Activated T-cell treated with anti-CD3 and anti-CD28 coated beads for 4 hours (primary cell): ENCODE measurements around the gene ANKRD16.
"Not testable (repeated sequence)": the region's sequence is repeated elsewhere in the genome, so short reads cannot be mapped to it uniquely, and the experiment has no call there.

Experiments
- DNase-seq: peaks from one replicate; pipeline ENCODE4 v3.0.0-alpha.2; 2020

The ANKRD16 gene

GRCh38 chr10:5871596-5871995 lies 18.1 kb downstream of the ANKRD16 start:
- no peak for DNase-seq

GRCh38 chr10:5869156-5869555 lies 20.5 kb downstream of the ANKRD16 start:
- DNase-seq = no peak

GRCh38 chr10:5868383-5868782 lies 21.3 kb downstream of the ANKRD16 start:
- DNase-seq = not testable (repeated sequence)

- DNase-seq = not testable (repeated sequence)
Measured at GRCh38 chr10:5867091-5867615, 22.5 kb downstream of the ANKRD16 start.

DNA sequence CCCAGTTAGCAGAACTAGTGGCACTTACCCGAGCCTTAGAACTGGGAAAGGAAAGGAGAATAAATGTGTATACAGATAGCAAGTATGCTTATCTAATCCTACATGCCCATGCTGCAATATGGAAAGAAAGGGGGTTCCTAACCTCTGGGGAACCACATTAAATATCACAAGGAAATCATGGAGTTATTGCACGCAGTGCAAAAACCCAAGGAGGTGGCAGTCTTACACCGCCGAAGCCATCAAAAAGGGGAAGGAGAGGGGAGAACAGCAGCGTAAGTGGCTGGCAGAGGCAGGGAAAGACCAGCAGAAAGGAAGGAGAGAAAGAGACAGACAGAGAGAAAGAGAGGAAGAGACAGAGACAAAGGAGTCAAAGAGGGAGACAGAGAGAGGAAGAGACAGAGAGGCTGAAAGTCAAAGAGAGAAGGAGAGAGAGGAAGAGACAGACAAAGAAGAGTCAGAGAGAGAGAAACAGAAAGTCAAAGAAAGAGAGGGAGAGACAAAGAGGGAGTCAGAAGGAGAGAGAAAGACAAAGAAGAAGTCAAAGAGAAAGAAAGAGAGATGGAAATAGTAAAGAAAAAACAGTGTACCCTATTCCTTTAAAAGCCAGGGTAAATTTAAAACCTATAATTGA lies 23.1 kb downstream of the ANKRD16 start:
- DNase-seq = not testable (repeated sequence)

GRCh38 chr10:5862981-5863685 lies 26.6 kb downstream of the ANKRD16 start:
- not testable (repeated sequence) for DNase-seq

DNA sequence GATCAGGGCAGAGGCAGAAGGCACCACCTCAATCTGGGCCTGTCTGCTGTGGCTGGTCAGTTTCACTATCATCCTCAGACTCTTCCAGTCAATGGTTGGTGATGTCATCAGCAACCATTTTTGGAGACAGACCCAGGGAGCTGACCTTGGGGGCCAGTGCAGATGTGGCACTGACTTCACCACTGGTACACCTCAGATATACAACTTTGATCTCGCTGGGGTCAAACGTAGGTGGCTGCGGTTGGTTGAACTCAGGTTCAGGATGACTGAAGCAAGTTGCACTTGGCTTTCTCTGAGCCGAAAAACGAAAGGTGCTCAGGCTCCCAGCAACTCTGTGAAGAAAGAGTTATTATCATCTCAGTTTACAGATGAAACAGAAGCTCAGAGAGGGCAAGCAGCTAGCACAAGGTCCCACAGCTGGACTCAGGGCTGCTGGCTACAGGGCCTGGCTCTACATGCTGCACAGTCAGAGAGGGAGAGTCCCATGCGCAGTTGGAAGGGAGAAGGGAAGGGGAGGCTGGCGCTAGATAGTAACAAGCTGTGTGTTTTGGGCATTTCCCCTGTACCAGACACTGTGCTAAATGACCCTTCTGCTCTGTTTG lies 27.2 kb downstream of the ANKRD16 start:
- DNase-seq = no peak

DNA sequence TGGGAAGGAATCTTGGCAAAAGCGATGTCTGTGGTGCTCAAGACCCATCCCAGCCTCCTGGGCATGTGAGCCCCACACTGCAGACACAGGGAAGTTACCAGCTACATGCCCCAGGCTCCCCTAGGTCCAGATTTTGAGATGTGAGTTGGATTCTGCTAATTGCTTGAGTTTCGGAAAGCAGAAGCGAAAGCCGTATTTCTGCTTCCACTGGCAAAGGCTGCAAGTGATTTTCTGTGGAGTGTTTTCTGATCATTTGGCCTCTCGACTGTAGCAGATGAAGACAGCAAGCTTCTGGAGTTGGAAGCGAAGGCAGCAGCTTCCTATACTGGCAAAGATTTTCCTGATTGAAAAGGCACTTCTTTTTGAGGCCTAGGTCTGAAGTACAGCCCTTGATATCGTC lies 29.6 kb downstream of the ANKRD16 start:
- DNase-seq = no peak

GRCh38 chr10:5858811-5859210 lies 30.9 kb downstream of the ANKRD16 start:
- no peak for DNase-seq

DNA sequence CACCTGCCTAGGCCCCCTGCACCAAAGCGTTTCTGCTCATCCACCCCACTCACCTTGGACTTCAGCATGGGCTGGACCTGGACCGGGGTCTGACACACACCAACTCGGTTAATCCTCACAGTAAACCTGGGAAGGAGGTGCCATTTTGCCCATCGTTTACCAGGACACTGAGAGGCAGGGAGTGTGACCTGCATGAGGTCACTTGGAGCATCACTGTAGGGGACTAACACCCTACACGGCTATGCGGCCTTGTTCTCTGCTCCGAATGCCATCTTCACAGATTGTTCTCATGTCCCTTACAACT lies 33.0 kb downstream of the ANKRD16 start:
- no peak for DNase-seq

- DNase-seq = no peak
Measured at GRCh38 chr10:5855979-5856700, 33.6 kb downstream of the ANKRD16 start.

- DNase-seq = no peak
Measured at GRCh38 chr10:5854131-5854475, 35.6 kb downstream of the ANKRD16 start.

DNA sequence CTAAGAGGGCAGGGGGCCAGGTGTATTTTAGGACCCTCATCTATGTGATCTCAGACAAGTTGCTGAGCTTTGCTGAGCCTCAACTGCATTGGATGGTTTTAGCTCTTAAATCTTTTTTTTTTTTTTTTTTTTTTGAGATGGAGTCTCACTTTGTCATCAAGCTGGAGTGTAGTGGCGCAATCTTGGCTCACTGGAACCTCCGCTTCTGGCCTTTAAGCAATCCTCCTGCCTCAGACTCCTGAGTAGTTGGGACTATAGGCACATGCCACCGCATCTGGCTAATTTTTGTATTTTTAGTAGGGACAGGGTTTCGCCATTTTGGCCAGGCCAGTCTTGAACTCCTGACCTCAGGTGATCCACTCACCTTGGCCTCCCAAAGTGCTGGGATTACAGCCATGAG lies 43.0 kb downstream of the ANKRD16 start:
- DNase-seq = not testable (repeated sequence)

DNA sequence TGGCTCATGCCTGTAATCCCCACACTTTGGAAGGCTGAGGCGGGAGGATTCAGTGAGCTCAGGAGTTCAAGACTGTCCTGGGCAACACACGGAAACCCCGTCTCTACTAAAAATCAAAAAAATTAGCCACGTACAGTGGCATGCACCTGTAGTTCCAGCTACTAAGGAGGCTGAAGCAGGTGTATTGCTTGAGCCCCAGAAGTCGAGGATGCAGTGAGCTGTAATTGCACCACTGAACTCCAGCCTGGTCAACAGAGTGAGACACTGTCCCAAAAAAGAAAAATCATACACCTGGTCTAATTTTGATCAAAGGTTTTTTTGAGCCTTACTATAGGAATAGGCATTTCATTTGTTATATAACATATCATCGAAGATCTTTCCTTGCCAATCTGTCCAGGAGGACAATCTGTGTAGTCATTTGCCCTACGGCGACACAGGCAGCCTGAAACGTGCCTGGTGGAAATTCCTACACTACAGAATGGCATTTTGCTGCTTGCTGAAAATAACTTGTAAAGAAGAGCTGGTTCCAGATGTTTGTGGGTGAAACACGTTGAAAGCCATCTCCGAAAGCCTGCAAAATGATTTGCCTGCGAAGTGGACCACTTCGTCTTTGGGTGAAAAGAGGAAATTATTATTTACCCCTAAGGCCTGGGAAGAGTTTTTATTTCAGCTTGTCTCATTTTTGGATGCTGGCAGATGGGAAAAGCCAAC lies 45.2 kb downstream of the ANKRD16 start:
- DNase-seq = no peak

DNA sequence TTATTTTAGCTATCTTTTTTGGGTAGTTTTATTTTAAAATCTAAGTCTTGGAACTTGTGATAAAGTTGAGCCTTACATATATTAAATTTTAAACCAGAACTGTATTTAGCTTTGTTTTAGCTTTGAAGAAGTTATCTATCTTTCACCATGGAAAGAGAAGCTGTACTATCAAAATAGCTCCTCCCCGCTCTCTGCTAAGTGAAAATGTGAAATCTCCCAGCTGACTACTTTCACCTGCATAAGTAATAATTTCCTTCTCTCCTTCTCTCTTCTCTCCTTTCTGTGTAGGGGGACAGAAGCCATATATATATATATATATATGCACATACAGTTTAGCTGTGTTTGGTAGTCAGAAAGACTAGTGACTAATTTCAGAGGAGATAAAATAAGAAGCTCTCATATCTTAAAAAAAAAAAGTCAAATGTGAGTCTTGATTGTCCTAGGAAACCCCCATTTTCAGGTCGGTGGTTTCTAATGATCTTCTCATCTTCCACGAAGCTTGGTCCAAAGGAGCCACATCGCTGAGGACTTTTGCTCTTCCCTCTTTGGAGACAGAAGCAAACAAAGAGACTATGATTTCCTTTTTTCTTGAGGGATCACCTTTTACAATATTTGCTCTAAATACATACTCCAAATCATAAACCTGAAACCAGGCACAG lies 45.9 kb downstream of the ANKRD16 start:
- DNase-seq = no peak

DNA sequence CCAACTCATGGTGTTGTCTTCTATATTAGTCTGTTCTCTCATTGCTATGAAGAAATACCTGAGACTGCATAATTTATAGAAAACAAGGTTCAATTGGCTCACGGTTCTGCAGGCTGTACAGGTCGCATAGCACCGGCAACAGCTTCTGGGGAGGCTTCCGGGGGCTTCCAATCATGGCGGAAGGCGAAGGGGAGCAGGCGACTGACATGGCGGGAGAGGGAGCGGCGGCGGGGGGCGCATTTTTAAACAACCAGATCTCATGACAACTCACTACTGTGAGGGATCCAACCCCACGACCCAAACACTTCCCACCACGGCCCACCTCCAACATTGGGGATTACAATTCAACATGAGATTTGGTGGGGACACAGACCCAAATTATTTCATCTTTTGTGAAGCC lies 47.7 kb downstream of the ANKRD16 start:
- no peak for DNase-seq

GRCh38 chr10:5840314-5841307 lies 49.1 kb downstream of the ANKRD16 start:
- no peak for DNase-seq

DNA sequence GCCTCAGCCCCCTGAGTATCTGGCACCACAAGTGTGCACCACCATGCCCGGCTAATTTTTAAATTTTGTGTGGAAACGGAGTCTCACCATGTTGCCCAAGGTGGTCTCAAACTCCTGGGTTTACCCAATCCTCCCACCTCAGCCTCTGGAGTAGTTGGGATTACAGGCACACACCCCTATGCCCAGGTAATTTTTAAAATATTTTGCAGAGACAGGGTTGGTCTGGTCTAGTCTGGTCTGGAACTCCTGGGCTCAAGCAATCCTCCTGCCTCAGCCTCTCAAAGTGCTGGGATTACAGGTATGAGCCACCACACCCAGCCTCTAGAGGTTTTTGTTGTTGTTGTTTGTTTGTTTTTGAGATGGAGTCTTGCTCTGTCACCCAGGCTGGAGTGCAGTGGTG lies 53.5 kb downstream of the ANKRD16 start:
- DNase-seq = not testable (repeated sequence)

- DNase-seq = no peak
Measured at GRCh38 chr10:5835446-5836095, 54.1 kb downstream of the ANKRD16 start.

- DNase-seq = no peak
Measured at GRCh38 chr10:5833814-5834213, 55.9 kb downstream of the ANKRD16 start.

GRCh38 chr10:5832946-5833345 lies 56.7 kb downstream of the ANKRD16 start:
- DNase-seq = no peak
